K562 (cell line): ENCODE results near the gene CKAP5. TPM values are rescaled to one million over a fixed set of nuclear protein-coding genes. Genes with fewer than 3 reads are reported as not detected.

Source experiments
- MEF2D ChIP-seq: conservative IDR thresholded peaks from 2 replicates; pipeline ENCODE4 v1.6.1; 2016; ENCODE audit warnings: low read depth, missing genetic modification characterization, missing compliant biosample characterization
- MYC ChIP-seq, 2 experiments: fragments of 250-450 bp in 1 of 2; sonication (Bioruptor Pico) in 1 of 2; IDR thresholded peaks; 2 replicates each; pipeline versions ENCODE4 v1.5.1 to v1.6.1; 2012 to 2021; ENCODE audit warnings: low read depth in 2 of 2, borderline replicate concordance in 1 of 2, improper control_type of control experiment in 1 of 2, low read length in 1 of 2, mild to moderate bottlenecking in 1 of 2, moderate library complexity in 1 of 2
- PRMT5 ChIP-seq: sonication (generic); formaldehyde crosslinking; IDR thresholded peaks from 2 replicates; pipeline ENCODE4 v1.5.0; 2020; ENCODE audit warnings: missing genetic modification reagents
- RBM17 ChIP-seq: fragments of 200-400 bp; formaldehyde crosslinking; IDR thresholded peaks from 2 replicates; pipeline ENCODE4 v1.6.1; 2017; ENCODE audit warnings: low read depth, mild to moderate bottlenecking, low read length, borderline replicate concordance
- STAT5A ChIP-seq: IDR thresholded peaks from 2 replicates; pipeline ENCODE4 v1.6.1; 2012; ENCODE audit warnings: low read length, inconsistent platforms, borderline replicate concordance
- ZNF274 ChIP-seq: IDR thresholded peaks from 2 replicates; pipeline ENCODE4 v1.6.1; 2011; ENCODE audit warnings: low read depth, mild to moderate bottlenecking, low read length, moderate library complexity, borderline replicate concordance
- ZNF644 ChIP-seq: fragments of 200-800 bp; sonication (Bioruptor generic); IDR thresholded peaks from 2 replicates; pipeline ENCODE4 v1.6.1; 2016; ENCODE audit warnings: low read depth, missing genetic modification characterization, missing compliant biosample characterization
- ZNF780A ChIP-seq: fragments of 250-450 bp; sonication (Bioruptor Pico); IDR thresholded peaks from 2 replicates; pipeline ENCODE4 v1.5.0; 2021; ENCODE audit warnings: mild to moderate bottlenecking
- polyA plus RNA-seq, 8 experiments: library from polyadenylated mRNA; depleted of rRNA in 4 of 8; stranded (reverse) in 5 of 8; unstranded in 3 of 8; fragments of >200 nt; fragmentation: Nextera tagmentation in 2 of 8; fragmentation: Illumina TruSeq in 1 of 8; extraction: Ambion mirVana in 2 of 8; extraction: Trizol in 1 of 8; gene quantifications; 2 replicates each; pipeline versions ENCODE4 v1.2.1 to v1.2.3, GENCODE V29; 2011 to 2014; ENCODE audit warnings: inconsistent platforms in 1 of 8, missing spikeins in 1 of 8
- total RNA-seq, 7 experiments: library from RNA; depleted of rRNA in 6 of 7; stranded (reverse); fragments of >200 nt in 6 of 7; fragmentation: Illumina TruSeq in 2 of 7; extraction: Trizol in 2 of 7; gene quantifications; 2 replicates each; pipeline versions ENCODE4 v1.2.1 to v1.2.3, GENCODE V29; 2011 to 2021; ENCODE audit warnings: low replicate concordance in 1 of 7
- TF ChIP-seq, protein P1 (sequence below): fragments of 200-600 bp; sonication (generic); IDR thresholded peaks from one replicate; pipeline ENCODE4 v1.6.1; 2012; ENCODE audit warnings: mild to moderate bottlenecking, low read depth, low read length, inconsistent platforms
- TF ChIP-seq, protein P2 (sequence below): sonication (generic); formaldehyde crosslinking; IDR thresholded peaks from 2 replicates; pipeline ENCODE4 v1.8.1; 2023; ENCODE audit warnings: mild to moderate bottlenecking, missing genetic modification reagents
- TF ChIP-seq, protein P3 (sequence below): sonication (generic); formaldehyde crosslinking; IDR thresholded peaks from 2 replicates; pipeline ENCODE4 v1.8.1; 2022; ENCODE audit warnings: missing genetic modification reagents

CKAP5 gene
- total and polyA plus RNA-seq, 9 of the 15 experiments (the other 6 are each of a cell fraction or from before 2014, with no cell fraction given) = 60.1 to 239 (median 139) TPM

DNA sequence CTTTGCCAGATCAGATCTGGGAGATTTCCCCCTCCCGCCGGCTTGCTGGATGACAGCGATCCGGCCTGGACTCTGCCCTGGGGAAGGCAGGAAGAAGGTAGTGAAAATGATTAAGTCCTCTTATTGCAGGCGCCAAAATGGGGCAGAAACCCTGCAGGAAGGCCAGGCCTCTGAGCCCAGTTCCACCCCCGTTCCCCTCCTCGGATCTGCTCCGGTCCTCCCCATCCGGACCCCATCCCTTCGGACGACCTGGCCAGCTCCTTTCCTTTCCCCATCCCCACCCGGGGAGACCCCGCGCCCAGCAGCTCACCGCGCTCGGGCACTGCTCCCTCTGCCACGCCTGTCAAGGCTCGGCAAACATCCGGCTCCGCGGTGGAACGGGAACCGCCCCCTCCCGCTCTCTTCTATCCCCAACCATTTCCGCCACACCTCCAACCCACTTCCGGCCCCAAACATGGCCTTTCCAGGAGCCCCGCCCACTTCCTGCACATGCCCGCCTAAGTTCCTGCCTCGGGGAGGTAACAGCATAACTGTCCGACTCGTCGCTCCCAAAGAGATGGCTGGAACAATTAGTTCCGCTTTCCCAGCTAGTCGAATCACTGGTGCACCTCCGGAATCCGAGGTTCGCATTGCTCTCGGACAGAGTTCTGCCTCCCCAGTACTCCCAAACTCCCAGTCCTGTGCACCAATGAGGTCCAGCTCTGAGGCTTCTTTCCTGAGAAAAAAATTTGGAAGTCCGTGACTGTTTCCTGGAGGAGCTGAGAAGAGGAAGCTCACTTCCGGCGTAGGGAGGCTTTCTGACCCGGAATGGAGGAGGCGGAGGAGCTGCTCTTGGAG lies 145.6 kb downstream of the CKAP5 start, which contains the start of the genes ARHGAP1 and ZNF408 (continued):
- TF ChIP-seq ZNF274 = no peak
- peak; percentile 66; the same call in 1 of the 2 replicates for TF ChIP-seq MEF2D (tag)
- TF ChIP-seq, protein P1, sequence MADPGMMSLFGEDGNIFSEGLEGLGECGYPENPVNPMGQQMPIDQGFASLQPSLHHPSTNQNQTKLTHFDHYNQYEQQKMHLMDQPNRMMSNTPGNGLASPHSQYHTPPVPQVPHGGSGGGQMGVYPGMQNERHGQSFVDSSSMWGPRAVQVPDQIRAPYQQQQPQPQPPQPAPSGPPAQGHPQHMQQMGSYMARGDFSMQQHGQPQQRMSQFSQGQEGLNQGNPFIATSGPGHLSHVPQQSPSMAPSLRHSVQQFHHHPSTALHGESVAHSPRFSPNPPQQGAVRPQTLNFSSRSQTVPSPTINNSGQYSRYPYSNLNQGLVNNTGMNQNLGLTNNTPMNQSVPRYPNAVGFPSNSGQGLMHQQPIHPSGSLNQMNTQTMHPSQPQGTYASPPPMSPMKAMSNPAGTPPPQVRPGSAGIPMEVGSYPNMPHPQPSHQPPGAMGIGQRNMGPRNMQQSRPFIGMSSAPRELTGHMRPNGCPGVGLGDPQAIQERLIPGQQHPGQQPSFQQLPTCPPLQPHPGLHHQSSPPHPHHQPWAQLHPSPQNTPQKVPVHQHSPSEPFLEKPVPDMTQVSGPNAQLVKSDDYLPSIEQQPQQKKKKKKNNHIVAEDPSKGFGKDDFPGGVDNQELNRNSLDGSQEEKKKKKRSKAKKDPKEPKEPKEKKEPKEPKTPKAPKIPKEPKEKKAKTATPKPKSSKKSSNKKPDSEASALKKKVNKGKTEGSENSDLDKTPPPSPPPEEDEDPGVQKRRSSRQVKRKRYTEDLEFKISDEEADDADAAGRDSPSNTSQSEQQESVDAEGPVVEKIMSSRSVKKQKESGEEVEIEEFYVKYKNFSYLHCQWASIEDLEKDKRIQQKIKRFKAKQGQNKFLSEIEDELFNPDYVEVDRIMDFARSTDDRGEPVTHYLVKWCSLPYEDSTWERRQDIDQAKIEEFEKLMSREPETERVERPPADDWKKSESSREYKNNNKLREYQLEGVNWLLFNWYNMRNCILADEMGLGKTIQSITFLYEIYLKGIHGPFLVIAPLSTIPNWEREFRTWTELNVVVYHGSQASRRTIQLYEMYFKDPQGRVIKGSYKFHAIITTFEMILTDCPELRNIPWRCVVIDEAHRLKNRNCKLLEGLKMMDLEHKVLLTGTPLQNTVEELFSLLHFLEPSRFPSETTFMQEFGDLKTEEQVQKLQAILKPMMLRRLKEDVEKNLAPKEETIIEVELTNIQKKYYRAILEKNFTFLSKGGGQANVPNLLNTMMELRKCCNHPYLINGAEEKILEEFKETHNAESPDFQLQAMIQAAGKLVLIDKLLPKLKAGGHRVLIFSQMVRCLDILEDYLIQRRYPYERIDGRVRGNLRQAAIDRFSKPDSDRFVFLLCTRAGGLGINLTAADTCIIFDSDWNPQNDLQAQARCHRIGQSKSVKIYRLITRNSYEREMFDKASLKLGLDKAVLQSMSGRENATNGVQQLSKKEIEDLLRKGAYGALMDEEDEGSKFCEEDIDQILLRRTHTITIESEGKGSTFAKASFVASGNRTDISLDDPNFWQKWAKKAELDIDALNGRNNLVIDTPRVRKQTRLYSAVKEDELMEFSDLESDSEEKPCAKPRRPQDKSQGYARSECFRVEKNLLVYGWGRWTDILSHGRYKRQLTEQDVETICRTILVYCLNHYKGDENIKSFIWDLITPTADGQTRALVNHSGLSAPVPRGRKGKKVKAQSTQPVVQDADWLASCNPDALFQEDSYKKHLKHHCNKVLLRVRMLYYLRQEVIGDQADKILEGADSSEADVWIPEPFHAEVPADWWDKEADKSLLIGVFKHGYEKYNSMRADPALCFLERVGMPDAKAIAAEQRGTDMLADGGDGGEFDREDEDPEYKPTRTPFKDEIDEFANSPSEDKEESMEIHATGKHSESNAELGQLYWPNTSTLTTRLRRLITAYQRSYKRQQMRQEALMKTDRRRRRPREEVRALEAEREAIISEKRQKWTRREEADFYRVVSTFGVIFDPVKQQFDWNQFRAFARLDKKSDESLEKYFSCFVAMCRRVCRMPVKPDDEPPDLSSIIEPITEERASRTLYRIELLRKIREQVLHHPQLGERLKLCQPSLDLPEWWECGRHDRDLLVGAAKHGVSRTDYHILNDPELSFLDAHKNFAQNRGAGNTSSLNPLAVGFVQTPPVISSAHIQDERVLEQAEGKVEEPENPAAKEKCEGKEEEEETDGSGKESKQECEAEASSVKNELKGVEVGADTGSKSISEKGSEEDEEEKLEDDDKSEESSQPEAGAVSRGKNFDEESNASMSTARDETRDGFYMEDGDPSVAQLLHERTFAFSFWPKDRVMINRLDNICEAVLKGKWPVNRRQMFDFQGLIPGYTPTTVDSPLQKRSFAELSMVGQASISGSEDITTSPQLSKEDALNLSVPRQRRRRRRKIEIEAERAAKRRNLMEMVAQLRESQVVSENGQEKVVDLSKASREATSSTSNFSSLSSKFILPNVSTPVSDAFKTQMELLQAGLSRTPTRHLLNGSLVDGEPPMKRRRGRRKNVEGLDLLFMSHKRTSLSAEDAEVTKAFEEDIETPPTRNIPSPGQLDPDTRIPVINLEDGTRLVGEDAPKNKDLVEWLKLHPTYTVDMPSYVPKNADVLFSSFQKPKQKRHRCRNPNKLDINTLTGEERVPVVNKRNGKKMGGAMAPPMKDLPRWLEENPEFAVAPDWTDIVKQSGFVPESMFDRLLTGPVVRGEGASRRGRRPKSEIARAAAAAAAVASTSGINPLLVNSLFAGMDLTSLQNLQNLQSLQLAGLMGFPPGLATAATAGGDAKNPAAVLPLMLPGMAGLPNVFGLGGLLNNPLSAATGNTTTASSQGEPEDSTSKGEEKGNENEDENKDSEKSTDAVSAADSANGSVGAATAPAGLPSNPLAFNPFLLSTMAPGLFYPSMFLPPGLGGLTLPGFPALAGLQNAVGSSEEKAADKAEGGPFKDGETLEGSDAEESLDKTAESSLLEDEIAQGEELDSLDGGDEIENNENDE = no peak
- TF ChIP-seq, protein P2, sequence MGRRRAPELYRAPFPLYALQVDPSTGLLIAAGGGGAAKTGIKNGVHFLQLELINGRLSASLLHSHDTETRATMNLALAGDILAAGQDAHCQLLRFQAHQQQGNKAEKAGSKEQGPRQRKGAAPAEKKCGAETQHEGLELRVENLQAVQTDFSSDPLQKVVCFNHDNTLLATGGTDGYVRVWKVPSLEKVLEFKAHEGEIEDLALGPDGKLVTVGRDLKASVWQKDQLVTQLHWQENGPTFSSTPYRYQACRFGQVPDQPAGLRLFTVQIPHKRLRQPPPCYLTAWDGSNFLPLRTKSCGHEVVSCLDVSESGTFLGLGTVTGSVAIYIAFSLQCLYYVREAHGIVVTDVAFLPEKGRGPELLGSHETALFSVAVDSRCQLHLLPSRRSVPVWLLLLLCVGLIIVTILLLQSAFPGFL = no peak
- 0 out of 2 replicates have a peak, but pooled peaks have one; percentile 58 for TF ChIP-seq ZNF644 (tag)
- TF ChIP-seq PRMT5 = no peak
- 0 out of 2 replicates have a peak, but pooled peaks have one; percentile 34 for TF ChIP-seq ZNF780A
- TF ChIP-seq STAT5A = no peak
- TF ChIP-seq MYC (IDR thresholded peaks at IDR 0.05; ENCODE audit: low read depth, low read length) = peak; percentile 92
- peak; percentile 63; the same call in 1 of the 2 replicates for TF ChIP-seq MYC (CRISPR knock-in tag; IDR thresholded peaks at IDR 0.05; ENCODE audit: borderline replicate concordance, low read depth)
- TF ChIP-seq RBM17 = no peak
- TF ChIP-seq, protein P3, sequence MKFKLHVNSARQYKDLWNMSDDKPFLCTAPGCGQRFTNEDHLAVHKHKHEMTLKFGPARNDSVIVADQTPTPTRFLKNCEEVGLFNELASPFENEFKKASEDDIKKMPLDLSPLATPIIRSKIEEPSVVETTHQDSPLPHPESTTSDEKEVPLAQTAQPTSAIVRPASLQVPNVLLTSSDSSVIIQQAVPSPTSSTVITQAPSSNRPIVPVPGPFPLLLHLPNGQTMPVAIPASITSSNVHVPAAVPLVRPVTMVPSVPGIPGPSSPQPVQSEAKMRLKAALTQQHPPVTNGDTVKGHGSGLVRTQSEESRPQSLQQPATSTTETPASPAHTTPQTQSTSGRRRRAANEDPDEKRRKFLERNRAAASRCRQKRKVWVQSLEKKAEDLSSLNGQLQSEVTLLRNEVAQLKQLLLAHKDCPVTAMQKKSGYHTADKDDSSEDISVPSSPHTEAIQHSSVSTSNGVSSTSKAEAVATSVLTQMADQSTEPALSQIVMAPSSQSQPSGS (CRISPR knock-in tag) = no peak
